Panc1 (cell line): ENCODE measurements around the gene IGLL5.

Experiments used
- CTCF ChIP-seq: fragments of 450-650 bp; IDR thresholded peaks from 2 replicates; pipeline ENCODE4 v1.5.1; 2017; ENCODE audit warnings: mild to moderate bottlenecking
- POLR2AphosphoS5 ChIP-seq: IDR thresholded peaks from 2 replicates; pipeline ENCODE4 v1.6.1; 2012; ENCODE audit warnings: mild to moderate bottlenecking, low read depth, low read length, moderate library complexity
- SIN3A ChIP-seq: IDR thresholded peaks from 2 replicates; pipeline ENCODE4 v1.6.1; 2012; ENCODE audit warnings: low read depth, mild to moderate bottlenecking, low read length, moderate library complexity, borderline replicate concordance; ENCODE audit not compliant: insufficient read depth
- TCF7L2 ChIP-seq: IDR thresholded peaks from 2 replicates; pipeline ENCODE4 v1.6.1; 2011; ENCODE audit warnings: mild to moderate bottlenecking, low read depth, low read length, inconsistent platforms

- TF ChIP-seq CTCF = no peak
- TF ChIP-seq SIN3A = no peak
- TF ChIP-seq POLR2AphosphoS5 = no peak
- no peak for TF ChIP-seq TCF7L2
Measured at GRCh38 chr22:22939588-22940368, 52.2 kb downstream of the IGLL5 start.
